WTC11 (cell line): ENCODE data around the gene NOC2L. TPM values are rescaled to one million over a fixed set of nuclear protein-coding genes. Genes with fewer than 3 reads are reported as not detected.
"Not testable (repeated sequence)": the region's sequence is repeated elsewhere in the genome, so short reads cannot be mapped to it uniquely, and the experiment has no call there.

Experiments used
- ATAC-seq: fragments of 200-7000 bp; cut with Tn5 transposase; 2 replicates; pipeline ENCODE4 v1.10.0; 2021; ENCODE audit warnings: mild to moderate bottlenecking, moderate library complexity
- CTCF ChIA-PET: fragments of 300-600 bp; sonication (Branson Sonifier 250); formaldehyde crosslinking; loops from one replicate; lab custom pipeline; 2021; ENCODE audit warnings: antibody characterized with exemption; lab: Charles Lee
- POLR2A ChIA-PET: fragments of 350-600 bp; sonication (Branson Sonifier 250); formaldehyde crosslinking; loops from one replicate; lab custom pipeline; 2021; ENCODE audit warnings: antibody characterized with exemption; lab: Charles Lee
- DNase-seq: peaks from one replicate; pipeline ENCODE4 v3.0.0; 2021; ENCODE audit warnings: low spot score
- H3K27ac Mint-ChIP-seq: 2 replicates; pipeline ENCODE4 v1.8.0; 2021; ENCODE audit warnings: mixed read lengths
- H3K27me3 Mint-ChIP-seq: 2 replicates; pipeline ENCODE4 v1.8.0; 2021; ENCODE audit warnings: low read depth, mild to moderate bottlenecking, moderate library complexity, mixed read lengths
- H3K36me3 Mint-ChIP-seq: 2 replicates; pipeline ENCODE4 v1.8.0; 2021; ENCODE audit warnings: mixed read lengths
- H3K4me1 Mint-ChIP-seq: 2 replicates; pipeline ENCODE4 v1.8.0; 2022; ENCODE audit warnings: mixed read lengths
- H3K4me3 Mint-ChIP-seq: 2 replicates; pipeline ENCODE4 v1.8.0; 2021; ENCODE audit warnings: mild to moderate bottlenecking, moderate library complexity, mixed read lengths
- H3K9me3 Mint-ChIP-seq: 2 replicates; pipeline ENCODE4 v1.8.0; 2021; ENCODE audit warnings: mixed read lengths
- ELF4 ChIP-seq: sonication (generic); formaldehyde crosslinking; IDR thresholded peaks from 2 replicates; pipeline ENCODE4 v1.8.1; 2022; ENCODE audit warnings: low read depth, mild to moderate bottlenecking, moderate library complexity, missing genetic modification reagents
- EMX1 ChIP-seq: fragments of 250-450 bp; sonication (Bioruptor Pico); IDR thresholded peaks from 2 replicates; pipeline ENCODE4 v1.8.0; 2021; ENCODE audit warnings: mild to moderate bottlenecking
- GTF2I ChIP-seq: fragments of 250-450 bp; sonication (Bioruptor Pico); conservative IDR thresholded peaks from 2 replicates; pipeline ENCODE4 v1.4.0; 2021; ENCODE audit warnings: mild to moderate bottlenecking
- JAZF1 ChIP-seq: fragments of 250-450 bp; sonication (Bioruptor Pico); IDR thresholded peaks from 2 replicates; pipeline ENCODE4 v1.9.0; 2021; ENCODE audit warnings: moderate library complexity, mild to moderate bottlenecking, inconsistent platforms
- MXD4 ChIP-seq: fragments of 250-450 bp; sonication (Bioruptor Pico); IDR thresholded peaks from 2 replicates; pipeline ENCODE4 v1.8.0; 2021; ENCODE audit warnings: mild to moderate bottlenecking, moderate library complexity, borderline replicate concordance
- OVOL2 ChIP-seq: fragments of 250-450 bp; sonication (Bioruptor Pico); IDR thresholded peaks from 2 replicates; pipeline ENCODE4 v1.9.0; 2021; ENCODE audit warnings: mild to moderate bottlenecking, borderline replicate concordance
- PRRX2 ChIP-seq: fragments of 250-450 bp; sonication (Bioruptor Pico); IDR thresholded peaks from 2 replicates; pipeline ENCODE4 v1.8.0; 2021; ENCODE audit warnings: mild to moderate bottlenecking
- SMAD4 ChIP-seq: sonication (generic); formaldehyde crosslinking; IDR thresholded peaks from 2 replicates; pipeline ENCODE4 v1.8.0; 2022; ENCODE audit warnings: mild to moderate bottlenecking, missing genetic modification reagents
- TEAD1 ChIP-seq: sonication (generic); formaldehyde crosslinking; IDR thresholded peaks from 2 replicates; pipeline ENCODE4 v1.8.0; 2022; ENCODE audit warnings: mild to moderate bottlenecking, missing genetic modification reagents
- TEAD4 ChIP-seq: sonication (generic); formaldehyde crosslinking; IDR thresholded peaks from 2 replicates; pipeline ENCODE4 v1.8.0; 2022; ENCODE audit warnings: mild to moderate bottlenecking, missing genetic modification reagents
- total RNA-seq: library from RNA; stranded (reverse); gene quantifications from 3 replicates; pipeline ENCODE4 v1.2.3, GENCODE V29; 2021
- TF ChIP-seq, protein P1 (sequence below): sonication (generic); formaldehyde crosslinking; IDR thresholded peaks from 2 replicates; pipeline ENCODE4 v1.8.0; 2022; ENCODE audit warnings: mild to moderate bottlenecking, missing genetic modification reagents
- TF ChIP-seq, protein P2 (sequence below): sonication (generic); formaldehyde crosslinking; IDR thresholded peaks from 2 replicates; pipeline ENCODE4 v1.8.1; 2023; ENCODE audit warnings: mild to moderate bottlenecking, missing genetic modification reagents, borderline replicate concordance
- TF ChIP-seq, protein P3 (sequence below): sonication (generic); formaldehyde crosslinking; IDR thresholded peaks from 2 replicates; pipeline ENCODE4 v1.8.1; 2023; ENCODE audit warnings: mild to moderate bottlenecking, missing genetic modification reagents
- TF ChIP-seq, protein P4 (sequence below): sonication (generic); formaldehyde crosslinking; conservative IDR thresholded peaks from 2 replicates; pipeline ENCODE4 v1.8.1; 2023; ENCODE audit warnings: mild to moderate bottlenecking, low read depth, missing genetic modification reagents, moderate library complexity
- TF ChIP-seq, protein P5 (sequence below): fragments of 250-450 bp; sonication (Bioruptor Pico); IDR thresholded peaks from 2 replicates; pipeline ENCODE4 v2.1.2; 2022; ENCODE audit warnings: mild to moderate bottlenecking, moderate library complexity
- TF ChIP-seq, protein P6 (sequence below): fragments of 250-450 bp; sonication (Bioruptor Pico); IDR thresholded peaks from 2 replicates; pipeline ENCODE4 v1.9.0; 2021; ENCODE audit warnings: mild to moderate bottlenecking

NOC2L gene
- total RNA-seq, 1 experiment from 2014 or later: 182 TPM

DNA sequence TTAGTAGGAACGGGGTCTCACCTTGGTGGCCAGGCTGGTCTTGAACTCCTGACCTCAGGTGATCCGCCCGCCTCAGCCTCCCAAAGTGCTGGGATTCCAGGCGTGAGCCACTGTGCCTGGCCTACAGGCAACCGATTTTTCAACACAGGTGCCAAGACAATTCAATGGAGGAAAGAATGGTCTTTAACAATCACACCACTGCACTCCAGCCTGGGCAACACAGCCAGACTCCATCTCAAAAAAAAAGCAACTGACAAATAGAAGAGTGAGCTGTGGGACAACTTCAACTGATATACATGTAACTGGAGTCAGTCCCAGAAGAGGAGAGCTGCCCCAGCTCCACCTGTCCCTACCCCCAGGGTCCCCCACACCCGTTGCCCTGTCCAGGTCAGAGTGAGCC, 35.5 kb upstream of the NOC2L start:
- H3K9me3 Mint-ChIP-seq, H3K27ac Mint-ChIP-seq, POLR2A ChIA-PET, DNase-seq, ATAC-seq, H3K4me3 Mint-ChIP-seq, H3K4me1 Mint-ChIP-seq, H3K36me3 Mint-ChIP-seq: not testable (repeated sequence)
- H3K27me3 Mint-ChIP-seq: peaks cover 88% of the 10 kb centered on the region
- CTCF ChIA-PET: interaction anchor here (0.9 to 3.7 kb wide), 3 partner anchors 11 to 47 kb away, joined by 3 to 17 read pairs (median 4); no protein-coding TSS in a partner anchor

DNA sequence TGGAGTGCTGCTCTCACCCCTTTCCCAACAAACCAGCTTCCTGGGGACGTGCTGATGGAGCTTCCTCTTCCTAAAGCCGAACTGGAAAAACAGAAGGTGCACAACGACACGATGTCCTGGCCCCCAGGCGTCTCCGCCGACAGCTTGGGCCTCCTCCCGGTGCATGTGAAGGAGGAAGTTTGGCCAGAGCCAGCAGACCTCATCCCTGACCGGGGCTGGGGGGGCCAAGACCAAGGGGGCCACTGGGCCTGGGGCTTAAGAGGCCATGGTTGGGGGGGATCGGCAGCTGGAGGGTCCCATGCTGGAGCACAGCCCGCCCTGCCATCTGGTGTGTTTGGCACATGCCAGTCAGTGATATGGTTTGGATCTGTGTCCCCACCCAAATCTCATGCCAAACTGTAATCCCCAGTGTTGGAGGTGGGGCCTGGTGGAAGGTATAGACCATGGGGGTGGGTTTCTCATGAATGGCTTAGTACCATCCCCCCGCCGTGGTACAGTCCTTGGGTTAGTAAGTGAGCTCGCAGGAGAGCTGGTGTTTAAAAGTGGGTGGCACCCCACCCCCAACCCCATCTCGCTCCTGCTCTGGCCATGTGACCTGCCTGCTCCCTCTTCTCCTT, 34.4 kb upstream of the NOC2L start:
- DNase-seq (no peak), ATAC-seq (no peak)
- peaks cover 92% of the 10 kb centered on the region for H3K27me3 Mint-ChIP-seq
- H3K36me3 Mint-ChIP-seq: peaks cover 7% of the 10 kb centered on the region; the same call in 1 of the 2 replicates
- ChIA-PET CTCF (interaction anchor here (0.7 to 3.7 kb wide), 2 partner anchors 9 to 1787 kb away, joined by 3 to 17 read pairs; no protein-coding TSS in a partner anchor), POLR2A (no interaction called here)
- no peak overlapping the region for H3K27ac Mint-ChIP-seq
- H3K4me1 Mint-ChIP-seq: peaks cover 5% of the 10 kb centered on the region
- H3K9me3 Mint-ChIP-seq: peaks cover 16% of the 10 kb centered on the region
- TF ChIP-seq TEAD4 (CRISPR knock-in tag): no peak
- H3K4me3 Mint-ChIP-seq: no peak overlapping the region

DNA sequence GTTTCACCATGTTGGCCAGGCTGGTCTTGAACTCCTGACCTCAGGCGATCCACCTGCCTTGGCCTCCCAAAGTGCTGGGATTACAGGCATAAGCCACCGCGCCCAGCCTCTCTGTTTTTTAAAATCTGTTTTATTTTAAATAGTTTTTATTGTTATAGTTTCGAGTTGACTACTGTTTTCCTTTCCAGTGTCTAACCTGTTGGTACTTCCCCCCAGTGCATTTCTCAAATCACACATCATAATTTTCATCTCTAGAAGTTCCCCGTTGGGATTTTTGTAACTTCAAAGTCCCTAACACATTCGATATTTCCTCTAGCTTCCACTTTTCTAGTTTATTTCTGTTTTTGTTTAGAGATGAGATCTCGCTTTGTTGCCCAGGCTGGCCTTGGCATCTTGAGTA, 33.3 kb upstream of the NOC2L start:
- CTCF ChIA-PET: interaction anchor here (3.7 kb wide), 1 partner anchor 8 kb away, joined by 17 read pairs; no protein-coding TSS in a partner anchor
- H3K27me3 Mint-ChIP-seq: peaks cover 92% of the 10 kb centered on the region
- H3K36me3 Mint-ChIP-seq: peaks cover 7% of the 10 kb centered on the region; the same call in 1 of the 2 replicates
- H3K4me1 Mint-ChIP-seq: peaks cover 5% of the 10 kb centered on the region
- no peak for ATAC-seq
- POLR2A ChIA-PET: no interaction called here
- DNase-seq: no peak
- H3K4me3 Mint-ChIP-seq: no peak overlapping the region
- H3K9me3 Mint-ChIP-seq: peaks cover 21% of the 10 kb centered on the region
- no peak overlapping the region for H3K27ac Mint-ChIP-seq
- TF ChIP-seq MXD4 (CRISPR knock-in tag) (no peak), OVOL2 (CRISPR knock-in tag) (no peak), PRRX2 (CRISPR knock-in tag) (no peak), EMX1 (CRISPR knock-in tag) (no peak), JAZF1 (no peak), GTF2I (CRISPR knock-in tag) (no peak), ELF4 (CRISPR knock-in tag) (no peak), SMAD4 (no peak), TEAD1 (CRISPR knock-in tag) (no peak)
- TF ChIP-seq, protein P1, sequence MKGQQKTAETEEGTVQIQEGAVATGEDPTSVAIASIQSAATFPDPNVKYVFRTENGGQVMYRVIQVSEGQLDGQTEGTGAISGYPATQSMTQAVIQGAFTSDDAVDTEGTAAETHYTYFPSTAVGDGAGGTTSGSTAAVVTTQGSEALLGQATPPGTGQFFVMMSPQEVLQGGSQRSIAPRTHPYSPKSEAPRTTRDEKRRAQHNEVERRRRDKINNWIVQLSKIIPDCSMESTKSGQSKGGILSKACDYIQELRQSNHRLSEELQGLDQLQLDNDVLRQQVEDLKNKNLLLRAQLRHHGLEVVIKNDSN (CRISPR knock-in tag): no peak
- TF ChIP-seq, protein P2, sequence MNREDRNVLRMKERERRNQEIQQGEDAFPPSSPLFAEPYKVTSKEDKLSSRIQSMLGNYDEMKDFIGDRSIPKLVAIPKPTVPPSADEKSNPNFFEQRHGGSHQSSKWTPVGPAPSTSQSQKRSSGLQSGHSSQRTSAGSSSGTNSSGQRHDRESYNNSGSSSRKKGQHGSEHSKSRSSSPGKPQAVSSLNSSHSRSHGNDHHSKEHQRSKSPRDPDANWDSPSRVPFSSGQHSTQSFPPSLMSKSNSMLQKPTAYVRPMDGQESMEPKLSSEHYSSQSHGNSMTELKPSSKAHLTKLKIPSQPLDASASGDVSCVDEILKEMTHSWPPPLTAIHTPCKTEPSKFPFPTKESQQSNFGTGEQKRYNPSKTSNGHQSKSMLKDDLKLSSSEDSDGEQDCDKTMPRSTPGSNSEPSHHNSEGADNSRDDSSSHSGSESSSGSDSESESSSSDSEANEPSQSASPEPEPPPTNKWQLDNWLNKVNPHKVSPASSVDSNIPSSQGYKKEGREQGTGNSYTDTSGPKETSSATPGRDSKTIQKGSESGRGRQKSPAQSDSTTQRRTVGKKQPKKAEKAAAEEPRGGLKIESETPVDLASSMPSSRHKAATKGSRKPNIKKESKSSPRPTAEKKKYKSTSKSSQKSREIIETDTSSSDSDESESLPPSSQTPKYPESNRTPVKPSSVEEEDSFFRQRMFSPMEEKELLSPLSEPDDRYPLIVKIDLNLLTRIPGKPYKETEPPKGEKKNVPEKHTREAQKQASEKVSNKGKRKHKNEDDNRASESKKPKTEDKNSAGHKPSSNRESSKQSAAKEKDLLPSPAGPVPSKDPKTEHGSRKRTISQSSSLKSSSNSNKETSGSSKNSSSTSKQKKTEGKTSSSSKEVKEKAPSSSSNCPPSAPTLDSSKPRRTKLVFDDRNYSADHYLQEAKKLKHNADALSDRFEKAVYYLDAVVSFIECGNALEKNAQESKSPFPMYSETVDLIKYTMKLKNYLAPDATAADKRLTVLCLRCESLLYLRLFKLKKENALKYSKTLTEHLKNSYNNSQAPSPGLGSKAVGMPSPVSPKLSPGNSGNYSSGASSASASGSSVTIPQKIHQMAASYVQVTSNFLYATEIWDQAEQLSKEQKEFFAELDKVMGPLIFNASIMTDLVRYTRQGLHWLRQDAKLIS (CRISPR knock-in tag): no peak
- TF ChIP-seq, protein P3, sequence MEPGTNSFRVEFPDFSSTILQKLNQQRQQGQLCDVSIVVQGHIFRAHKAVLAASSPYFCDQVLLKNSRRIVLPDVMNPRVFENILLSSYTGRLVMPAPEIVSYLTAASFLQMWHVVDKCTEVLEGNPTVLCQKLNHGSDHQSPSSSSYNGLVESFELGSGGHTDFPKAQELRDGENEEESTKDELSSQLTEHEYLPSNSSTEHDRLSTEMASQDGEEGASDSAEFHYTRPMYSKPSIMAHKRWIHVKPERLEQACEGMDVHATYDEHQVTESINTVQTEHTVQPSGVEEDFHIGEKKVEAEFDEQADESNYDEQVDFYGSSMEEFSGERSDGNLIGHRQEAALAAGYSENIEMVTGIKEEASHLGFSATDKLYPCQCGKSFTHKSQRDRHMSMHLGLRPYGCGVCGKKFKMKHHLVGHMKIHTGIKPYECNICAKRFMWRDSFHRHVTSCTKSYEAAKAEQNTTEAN (CRISPR knock-in tag): no peak
- TF ChIP-seq, protein P4, sequence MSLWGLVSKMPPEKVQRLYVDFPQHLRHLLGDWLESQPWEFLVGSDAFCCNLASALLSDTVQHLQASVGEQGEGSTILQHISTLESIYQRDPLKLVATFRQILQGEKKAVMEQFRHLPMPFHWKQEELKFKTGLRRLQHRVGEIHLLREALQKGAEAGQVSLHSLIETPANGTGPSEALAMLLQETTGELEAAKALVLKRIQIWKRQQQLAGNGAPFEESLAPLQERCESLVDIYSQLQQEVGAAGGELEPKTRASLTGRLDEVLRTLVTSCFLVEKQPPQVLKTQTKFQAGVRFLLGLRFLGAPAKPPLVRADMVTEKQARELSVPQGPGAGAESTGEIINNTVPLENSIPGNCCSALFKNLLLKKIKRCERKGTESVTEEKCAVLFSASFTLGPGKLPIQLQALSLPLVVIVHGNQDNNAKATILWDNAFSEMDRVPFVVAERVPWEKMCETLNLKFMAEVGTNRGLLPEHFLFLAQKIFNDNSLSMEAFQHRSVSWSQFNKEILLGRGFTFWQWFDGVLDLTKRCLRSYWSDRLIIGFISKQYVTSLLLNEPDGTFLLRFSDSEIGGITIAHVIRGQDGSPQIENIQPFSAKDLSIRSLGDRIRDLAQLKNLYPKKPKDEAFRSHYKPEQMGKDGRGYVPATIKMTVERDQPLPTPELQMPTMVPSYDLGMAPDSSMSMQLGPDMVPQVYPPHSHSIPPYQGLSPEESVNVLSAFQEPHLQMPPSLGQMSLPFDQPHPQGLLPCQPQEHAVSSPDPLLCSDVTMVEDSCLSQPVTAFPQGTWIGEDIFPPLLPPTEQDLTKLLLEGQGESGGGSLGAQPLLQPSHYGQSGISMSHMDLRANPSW (CRISPR knock-in tag): no peak
- TF ChIP-seq, protein P5, sequence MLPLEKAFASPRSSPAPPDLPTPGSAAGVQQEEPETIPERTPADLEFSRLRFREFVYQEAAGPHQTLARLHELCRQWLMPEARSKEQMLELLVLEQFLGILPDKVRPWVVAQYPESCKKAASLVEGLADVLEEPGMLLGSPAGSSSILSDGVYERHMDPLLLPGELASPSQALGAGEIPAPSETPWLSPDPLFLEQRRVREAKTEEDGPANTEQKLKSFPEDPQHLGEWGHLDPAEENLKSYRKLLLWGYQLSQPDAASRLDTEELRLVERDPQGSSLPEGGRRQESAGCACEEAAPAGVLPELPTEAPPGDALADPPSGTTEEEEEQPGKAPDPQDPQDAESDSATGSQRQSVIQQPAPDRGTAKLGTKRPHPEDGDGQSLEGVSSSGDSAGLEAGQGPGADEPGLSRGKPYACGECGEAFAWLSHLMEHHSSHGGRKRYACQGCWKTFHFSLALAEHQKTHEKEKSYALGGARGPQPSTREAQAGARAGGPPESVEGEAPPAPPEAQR (CRISPR knock-in tag): no peak
- TF ChIP-seq, protein P6, sequence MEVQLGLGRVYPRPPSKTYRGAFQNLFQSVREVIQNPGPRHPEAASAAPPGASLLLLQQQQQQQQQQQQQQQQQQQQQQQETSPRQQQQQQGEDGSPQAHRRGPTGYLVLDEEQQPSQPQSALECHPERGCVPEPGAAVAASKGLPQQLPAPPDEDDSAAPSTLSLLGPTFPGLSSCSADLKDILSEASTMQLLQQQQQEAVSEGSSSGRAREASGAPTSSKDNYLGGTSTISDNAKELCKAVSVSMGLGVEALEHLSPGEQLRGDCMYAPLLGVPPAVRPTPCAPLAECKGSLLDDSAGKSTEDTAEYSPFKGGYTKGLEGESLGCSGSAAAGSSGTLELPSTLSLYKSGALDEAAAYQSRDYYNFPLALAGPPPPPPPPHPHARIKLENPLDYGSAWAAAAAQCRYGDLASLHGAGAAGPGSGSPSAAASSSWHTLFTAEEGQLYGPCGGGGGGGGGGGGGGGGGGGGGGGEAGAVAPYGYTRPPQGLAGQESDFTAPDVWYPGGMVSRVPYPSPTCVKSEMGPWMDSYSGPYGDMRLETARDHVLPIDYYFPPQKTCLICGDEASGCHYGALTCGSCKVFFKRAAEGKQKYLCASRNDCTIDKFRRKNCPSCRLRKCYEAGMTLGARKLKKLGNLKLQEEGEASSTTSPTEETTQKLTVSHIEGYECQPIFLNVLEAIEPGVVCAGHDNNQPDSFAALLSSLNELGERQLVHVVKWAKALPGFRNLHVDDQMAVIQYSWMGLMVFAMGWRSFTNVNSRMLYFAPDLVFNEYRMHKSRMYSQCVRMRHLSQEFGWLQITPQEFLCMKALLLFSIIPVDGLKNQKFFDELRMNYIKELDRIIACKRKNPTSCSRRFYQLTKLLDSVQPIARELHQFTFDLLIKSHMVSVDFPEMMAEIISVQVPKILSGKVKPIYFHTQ (CRISPR knock-in tag): no peak
